Measurements from ENCODE around the gene ETV1.

DNA sequence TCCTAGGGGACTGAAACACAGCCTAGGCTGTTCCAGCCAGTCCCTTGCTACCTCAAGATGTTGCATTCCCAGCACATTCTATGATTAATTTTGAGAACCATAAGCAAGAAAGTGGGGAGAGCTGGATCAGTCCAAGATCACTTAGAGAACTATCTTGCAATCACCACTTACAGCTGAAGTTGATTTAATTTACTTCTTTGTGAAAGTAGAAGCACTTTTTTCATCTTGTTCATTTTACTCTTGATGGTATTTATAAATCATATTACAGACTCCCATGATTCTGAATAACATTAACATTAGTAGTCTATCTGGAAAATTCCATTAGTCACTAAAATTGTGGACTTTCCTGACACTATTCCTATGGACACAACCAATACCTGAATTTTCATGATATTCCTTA, 118.5 kb downstream of the ETV1 start:
- TF ChIP-seq, protein P1, sequence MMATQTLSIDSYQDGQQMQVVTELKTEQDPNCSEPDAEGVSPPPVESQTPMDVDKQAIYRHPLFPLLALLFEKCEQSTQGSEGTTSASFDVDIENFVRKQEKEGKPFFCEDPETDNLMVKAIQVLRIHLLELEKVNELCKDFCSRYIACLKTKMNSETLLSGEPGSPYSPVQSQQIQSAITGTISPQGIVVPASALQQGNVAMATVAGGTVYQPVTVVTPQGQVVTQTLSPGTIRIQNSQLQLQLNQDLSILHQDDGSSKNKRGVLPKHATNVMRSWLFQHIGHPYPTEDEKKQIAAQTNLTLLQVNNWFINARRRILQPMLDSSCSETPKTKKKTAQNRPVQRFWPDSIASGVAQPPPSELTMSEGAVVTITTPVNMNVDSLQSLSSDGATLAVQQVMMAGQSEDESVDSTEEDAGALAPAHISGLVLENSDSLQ (IDR thresholded peaks at IDR 0.05): no peak
- no peak for TF ChIP-seq FOXK2 (IDR thresholded peaks at IDR 0.05)
- TF ChIP-seq SP1 (IDR thresholded peaks at IDR 0.05): no peak
- no peak for TF ChIP-seq LEF1 (IDR thresholded peaks at IDR 0.05; ENCODE audit: borderline replicate concordance)
- no peak for TF ChIP-seq L3MBTL2 (conservative IDR thresholded peaks at IDR 0.05)
- no peak for TF ChIP-seq BHLHE40 (IDR thresholded peaks at IDR 0.05; ENCODE audit: borderline replicate concordance)
